Right renal cortex interstitium (tissue), 3 donors: ENCODE measurements around the gene SNX13. TPM values are rescaled to one million over a fixed set of nuclear protein-coding genes. Genes with fewer than 3 reads are reported as not detected.

Experiments used
- DNase-seq, 3 donors: peaks; one replicate each; pipeline ENCODE4 v3.0.0-alpha.2; 2013; ENCODE audit warnings: low read depth in 3 of 3, low spot score in 2 of 3
- polyA plus RNA-seq, 3 donors: library from polyadenylated mRNA; unstranded; fragments of 120-200 nt; gene quantifications; one replicate each; pipeline ENCODE4 v1.2.1, GENCODE V29; 2013; ENCODE audit not compliant: insufficient read length in 3 of 3

Gene SNX13
- polyA plus RNA-seq, 3 donors, result 43.4 to 55.5 (median 51.1) TPM

- DNase-seq, result no peak
Measured at GRCh38 chr7:17786314-17786852, 153.9 kb downstream of the SNX13 start.

- DNase-seq, result no peak
Measured at GRCh38 chr7:17782216-17782549, 158.1 kb downstream of the SNX13 start.

GRCh38 chr7:17781491-17782215 is 158.6 kb downstream of the SNX13 start:
- DNase-seq, result no peak

- no peak for DNase-seq
Measured at GRCh38 chr7:17779381-17779780, 160.9 kb downstream of the SNX13 start.

- DNase-seq, result no peak
Measured at GRCh38 chr7:17774716-17775288, 165.5 kb downstream of the SNX13 start.

GRCh38 chr7:17774248-17774647 is 166.0 kb downstream of the SNX13 start:
- DNase-seq, result no peak

- DNase-seq, result no peak
Measured at GRCh38 chr7:17773289-17773626, 167.0 kb downstream of the SNX13 start.

- DNase-seq, result no peak
Measured at GRCh38 chr7:17772581-17773288, 167.6 kb downstream of the SNX13 start.

GRCh38 chr7:17771901-17772408 is 168.3 kb downstream of the SNX13 start:
- DNase-seq, result no peak

- no peak for DNase-seq
Measured at GRCh38 chr7:17770710-17771375, 169.5 kb downstream of the SNX13 start.

- peak in 2 of 3 donors; percentile 27 to 34 for DNase-seq
Measured at GRCh38 chr7:17769918-17770317, 170.4 kb downstream of the SNX13 start.

GRCh38 chr7:17758008-17758407 is 182.3 kb downstream of the SNX13 start:
- no peak for DNase-seq

- no peak for DNase-seq
Measured at GRCh38 chr7:17746020-17746530, 194.2 kb downstream of the SNX13 start.

GRCh38 chr7:17745610-17746009 is 194.7 kb downstream of the SNX13 start:
- no peak for DNase-seq

GRCh38 chr7:17743316-17743715 is 197.0 kb downstream of the SNX13 start:
- no peak for DNase-seq

GRCh38 chr7:17741426-17741825 is 198.9 kb downstream of the SNX13 start:
- no peak for DNase-seq

Other genes starting within 250 kb of the SNX13 start
- not detected for gene PRPS1L1, start 87.4 kb upstream of the SNX13 start, polyA plus RNA-seq